Body of pancreas (tissue), 4 donors: ENCODE data around the gene RPS6KA5. TPM values are rescaled to one million over a fixed set of nuclear protein-coding genes. Genes with fewer than 3 reads are reported as not detected.

Experiments used
- ATAC-seq: fragments of 150-250 bp; one replicate; pipeline ENCODE4 v1.9.1; 2016
- DNase-seq, 4 donors: peaks; one replicate each; pipeline ENCODE4 v3.0.0-alpha.2; 2019
- H3K27ac ChIP-seq, 4 donors: fragments of 200-600 bp; sonication (generic); 1 replicate in 3 of 4; 2 replicates in 1 of 4; pipeline versions ENCODE4 v1.5.1 to v1.6.1; 2016 to 2019; ENCODE audit warnings: mild to moderate bottlenecking in 1 of 4, mixed read lengths in 1 of 4, moderate library complexity in 1 of 4
- H3K27me3 ChIP-seq, 2 donors: fragments of 200-600 bp; sonication (generic); one replicate each; pipeline ENCODE4 v1.6.0; 2016; ENCODE audit warnings: mild to moderate bottlenecking in 1 of 2
- H3K36me3 ChIP-seq, 2 donors: fragments of 200-600 bp; sonication (generic); replicated peaks in 1 of 2; 2 replicates each; pipeline ENCODE4 v1.5.1; 2016; ENCODE audit warnings: low read depth in 2 of 2; ENCODE audit not compliant: insufficient read depth in 1 of 2
- H3K4me1 ChIP-seq: fragments of 200-600 bp; sonication (generic); one replicate; pipeline ENCODE4 v1.6.0; 2016
- H3K4me3 ChIP-seq, 2 donors: fragments of 200-600 bp; sonication (generic); 1 replicate in 1 of 2; 2 replicates in 1 of 2; pipeline ENCODE4 v1.5.1; 2016 to 2019
- H3K9me3 ChIP-seq, 3 donors: fragments of 200-600 bp; sonication (generic); 1 replicate in 2 of 3; 2 replicates in 1 of 3; pipeline ENCODE4 v1.5.1; 2016
- POLR2A ChIP-seq, 3 donors: fragments of 450-650 bp; IDR thresholded peaks; one replicate each; pipeline ENCODE4 v1.6.1; 2016; ENCODE audit warnings: antibody characterized with exemption in 3 of 3, mild to moderate bottlenecking in 2 of 3
- WGBS, 2 donors: methylation state at CpG; one replicate each; pipeline ENCODE4 v1.1.5; 2017; 5-methylcytosine and 5-hydroxymethylcytosine counted together
- intact Hi-C: fragments of 100-400 bp; cut with DNase I; formaldehyde crosslinking; loops from one replicate; pipeline ENCODE4 v1.15.1; 2023
- total RNA-seq, 2 donors: library from RNA; depleted of rRNA; stranded (reverse); fragments of >200 nt; gene quantifications; one replicate each; pipeline ENCODE4 v1.1.0, GENCODE V29; 2016
- TF ChIP-seq, protein P1 (sequence below), 7 experiments: fragments of 450-650 bp in 4 of 7; fragments of 200-600 bp in 3 of 7; sonication (generic) in 3 of 7; IDR thresholded peaks; one replicate each; pipeline ENCODE4 v1.5.1; 2016 to 2019; ENCODE audit warnings: antibody characterized with exemption in 7 of 7

The RPS6KA5 gene
- total RNA-seq, 2 donors from 2014 or later: 0.66 to 2.9 TPM

GRCh38 chr14:90976101-90976500, 84.3 kb downstream of the RPS6KA5 start:
- WGBS, 2 donors: 89 to 97% methylated on average over 3 of the region's 3 CpGs
- no peaks in the 10 kb centered on the region for H3K27me3 ChIP-seq
- no peak overlapping the region for H3K4me3 ChIP-seq
- intact Hi-C loops: no loop called here
- H3K27ac ChIP-seq: no peak overlapping the region
- H3K4me1 ChIP-seq: no peaks in the 10 kb centered on the region
- no peaks in the 10 kb centered on the region for H3K36me3 ChIP-seq
- TF ChIP-seq, protein P1, sequence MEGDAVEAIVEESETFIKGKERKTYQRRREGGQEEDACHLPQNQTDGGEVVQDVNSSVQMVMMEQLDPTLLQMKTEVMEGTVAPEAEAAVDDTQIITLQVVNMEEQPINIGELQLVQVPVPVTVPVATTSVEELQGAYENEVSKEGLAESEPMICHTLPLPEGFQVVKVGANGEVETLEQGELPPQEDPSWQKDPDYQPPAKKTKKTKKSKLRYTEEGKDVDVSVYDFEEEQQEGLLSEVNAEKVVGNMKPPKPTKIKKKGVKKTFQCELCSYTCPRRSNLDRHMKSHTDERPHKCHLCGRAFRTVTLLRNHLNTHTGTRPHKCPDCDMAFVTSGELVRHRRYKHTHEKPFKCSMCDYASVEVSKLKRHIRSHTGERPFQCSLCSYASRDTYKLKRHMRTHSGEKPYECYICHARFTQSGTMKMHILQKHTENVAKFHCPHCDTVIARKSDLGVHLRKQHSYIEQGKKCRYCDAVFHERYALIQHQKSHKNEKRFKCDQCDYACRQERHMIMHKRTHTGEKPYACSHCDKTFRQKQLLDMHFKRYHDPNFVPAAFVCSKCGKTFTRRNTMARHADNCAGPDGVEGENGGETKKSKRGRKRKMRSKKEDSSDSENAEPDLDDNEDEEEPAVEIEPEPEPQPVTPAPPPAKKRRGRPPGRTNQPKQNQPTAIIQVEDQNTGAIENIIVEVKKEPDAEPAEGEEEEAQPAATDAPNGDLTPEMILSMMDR (IDR thresholded peaks at IDR 0.05): no peak
- no peak for TF ChIP-seq POLR2A (IDR thresholded peaks at IDR 0.05)
- DNase-seq (no peak), ATAC-seq (no peak)
- H3K9me3 ChIP-seq: no peaks in the 10 kb centered on the region

- Histone ChIP-seq H3K27ac (no peak overlapping the region), H3K36me3 (no peaks in the 10 kb centered on the region), H3K27me3 (no peaks in the 10 kb centered on the region), H3K4me3 (no peak overlapping the region), H3K4me1 (no peaks in the 10 kb centered on the region), H3K9me3 (no peaks in the 10 kb centered on the region)
- DNase-seq: no peak
- intact Hi-C loops: no loop called here
- ATAC-seq: no peak
- TF ChIP-seq, protein P1 (IDR thresholded peaks at IDR 0.05): no peak
- no peak for TF ChIP-seq POLR2A (IDR thresholded peaks at IDR 0.05)
Observed at GRCh38 chr14:90971687-90972086, 88.8 kb downstream of the RPS6KA5 start.

DNA sequence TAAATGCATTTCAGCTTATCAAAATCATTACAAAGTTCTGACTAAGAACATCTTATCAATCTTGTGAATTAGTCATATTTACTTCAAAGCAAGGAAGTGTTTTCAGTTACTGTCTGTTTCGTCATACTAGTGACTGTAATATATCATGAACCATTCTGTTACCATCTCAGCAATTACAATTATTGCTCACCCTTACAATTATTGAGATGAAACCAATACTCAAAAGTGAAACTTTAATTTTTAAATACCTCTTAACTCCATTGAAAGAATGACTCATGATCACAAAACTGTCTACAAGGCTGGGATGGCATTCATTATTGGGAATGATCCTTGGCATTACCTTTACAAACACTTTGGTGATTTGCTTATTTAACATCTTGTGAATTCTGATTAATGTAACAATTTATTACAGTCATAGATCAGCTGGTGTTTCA, 90.3 kb downstream of the RPS6KA5 start:
- Histone ChIP-seq H3K4me3 (no peak overlapping the region), H3K27me3 (no peaks in the 10 kb centered on the region), H3K36me3 (no peaks in the 10 kb centered on the region), H3K27ac (no peak overlapping the region), H3K9me3 (no peaks in the 10 kb centered on the region), H3K4me1 (no peaks in the 10 kb centered on the region)
- intact Hi-C loops: no loop called here
- 68 to 74% methylated on average over 1 of the region's 1 CpG for WGBS, 2 donors
- ATAC-seq: no peak
- TF ChIP-seq, protein P1 (IDR thresholded peaks at IDR 0.05): no peak
- TF ChIP-seq POLR2A (IDR thresholded peaks at IDR 0.05): no peak
- no peak for DNase-seq

DNA sequence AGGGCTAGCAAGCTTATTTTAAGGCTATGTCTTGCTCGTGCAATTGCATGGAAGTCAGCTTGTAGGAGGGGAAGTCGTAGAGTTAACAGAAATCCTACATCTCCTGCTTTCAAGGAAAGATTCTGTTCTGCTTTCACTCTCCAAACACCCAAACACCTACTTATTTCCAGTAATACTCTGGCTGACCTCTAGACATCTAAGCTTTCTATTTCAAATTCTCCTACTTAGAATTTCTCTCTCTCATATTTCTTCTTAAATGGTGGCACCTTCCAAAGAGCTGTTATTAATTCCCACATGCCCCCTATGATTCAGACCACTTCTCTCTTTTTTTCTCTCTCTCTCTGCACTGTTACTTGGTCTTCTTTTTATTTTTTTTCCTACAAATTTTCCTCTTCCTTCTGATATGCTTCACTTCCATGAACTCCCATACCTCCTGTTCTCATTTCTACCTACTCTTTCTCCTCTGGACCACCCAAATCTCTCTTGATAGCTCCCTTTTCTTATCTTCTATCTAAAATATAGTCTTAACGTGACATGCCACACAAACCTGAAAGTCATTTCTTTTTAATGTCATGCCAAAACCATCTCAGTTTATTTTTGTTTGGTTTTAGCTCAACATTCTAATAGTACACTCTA, 90.8 kb downstream of the RPS6KA5 start:
- TF ChIP-seq, protein P1 (IDR thresholded peaks at IDR 0.05): no peak
- TF ChIP-seq POLR2A (IDR thresholded peaks at IDR 0.05): no peak
- Histone ChIP-seq H3K27me3 (no peaks in the 10 kb centered on the region), H3K4me3 (no peak overlapping the region), H3K36me3 (no peaks in the 10 kb centered on the region), H3K27ac (no peak overlapping the region), H3K9me3 (no peaks in the 10 kb centered on the region), H3K4me1 (no peaks in the 10 kb centered on the region)
- DNase-seq: no peak
- no peak for ATAC-seq
- 52 to 65% methylated on average over 3 of the region's 3 CpGs for WGBS, 2 donors
- intact Hi-C loops: no loop called here

- DNase-seq: peak in 1 of 4 donors; percentile 6
- 86 to 89% methylated on average over 2 of the region's 2 CpGs for WGBS, 2 donors
Observed at GRCh38 chr14:90968025-90968424, 92.4 kb downstream of the RPS6KA5 start.

More at GRCh38 chr14:90968025-90968424, 92.4 kb downstream of the RPS6KA5 start:
- H3K27me3 ChIP-seq: no peaks in the 10 kb centered on the region
- no peaks in the 10 kb centered on the region for H3K4me1 ChIP-seq
- no peaks in the 10 kb centered on the region for H3K36me3 ChIP-seq
- intact Hi-C loops: no loop called here
- H3K27ac ChIP-seq: no peak overlapping the region
- H3K4me3 ChIP-seq: no peak overlapping the region
- H3K9me3 ChIP-seq: no peaks in the 10 kb centered on the region
- TF ChIP-seq, protein P1 (IDR thresholded peaks at IDR 0.05): no peak
- TF ChIP-seq POLR2A (IDR thresholded peaks at IDR 0.05): no peak
- ATAC-seq: no peak
